ENCODE results near the gene DNAH14.

GRCh38 chr1:224883091-224883490 lies 46.4 kb upstream of the DNAH14 start:
- TF ChIP-seq, protein P1, sequence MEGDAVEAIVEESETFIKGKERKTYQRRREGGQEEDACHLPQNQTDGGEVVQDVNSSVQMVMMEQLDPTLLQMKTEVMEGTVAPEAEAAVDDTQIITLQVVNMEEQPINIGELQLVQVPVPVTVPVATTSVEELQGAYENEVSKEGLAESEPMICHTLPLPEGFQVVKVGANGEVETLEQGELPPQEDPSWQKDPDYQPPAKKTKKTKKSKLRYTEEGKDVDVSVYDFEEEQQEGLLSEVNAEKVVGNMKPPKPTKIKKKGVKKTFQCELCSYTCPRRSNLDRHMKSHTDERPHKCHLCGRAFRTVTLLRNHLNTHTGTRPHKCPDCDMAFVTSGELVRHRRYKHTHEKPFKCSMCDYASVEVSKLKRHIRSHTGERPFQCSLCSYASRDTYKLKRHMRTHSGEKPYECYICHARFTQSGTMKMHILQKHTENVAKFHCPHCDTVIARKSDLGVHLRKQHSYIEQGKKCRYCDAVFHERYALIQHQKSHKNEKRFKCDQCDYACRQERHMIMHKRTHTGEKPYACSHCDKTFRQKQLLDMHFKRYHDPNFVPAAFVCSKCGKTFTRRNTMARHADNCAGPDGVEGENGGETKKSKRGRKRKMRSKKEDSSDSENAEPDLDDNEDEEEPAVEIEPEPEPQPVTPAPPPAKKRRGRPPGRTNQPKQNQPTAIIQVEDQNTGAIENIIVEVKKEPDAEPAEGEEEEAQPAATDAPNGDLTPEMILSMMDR (IDR thresholded peaks at IDR 0.05), result no peak
- TF ChIP-seq POLR2A (IDR thresholded peaks at IDR 0.05), result no peak

All from body of pancreas (tissue), 4 donors.